Left ventricle myocardium inferior (tissue), 1 donor: ENCODE data around the gene LDLRAP1. TPM values are rescaled to one million over a fixed set of nuclear protein-coding genes. Genes with fewer than 3 reads are reported as not detected.

ENCODE experiments used
- DNase-seq: peaks from one replicate; pipeline ENCODE4 v3.0.0-alpha.2; 2020
- H3K27ac ChIP-seq: fragments of 200-600 bp; replicated peaks from 2 replicates; pipeline ENCODE4 v1.8.0; 2021
- H3K27me3 ChIP-seq: fragments of 200-600 bp; 2 replicates; pipeline ENCODE4 v1.8.0; 2021; ENCODE audit warnings: low read depth
- H3K36me3 ChIP-seq: fragments of 200-600 bp; 2 replicates; pipeline ENCODE4 v1.8.0; 2021
- H3K4me1 ChIP-seq: fragments of 200-600 bp; 2 replicates; pipeline ENCODE4 v1.8.0; 2021
- H3K4me3 ChIP-seq: fragments of 200-600 bp; 2 replicates; pipeline ENCODE4 v1.8.0; 2021; ENCODE audit warnings: mild to moderate bottlenecking, moderate library complexity
- H3K9me3 ChIP-seq: fragments of 200-600 bp; replicated peaks from 2 replicates; pipeline ENCODE4 v1.8.0; 2021
- CTCF ChIP-seq: fragments of 200-600 bp; IDR thresholded peaks from 2 replicates; pipeline ENCODE4 v1.8.0; 2021; ENCODE audit warnings: antibody characterized with exemption, mild to moderate bottlenecking, borderline replicate concordance
- intact Hi-C: fragments of 100-400 bp; cut with micrococcal nuclease; formaldehyde crosslinking; loops from one replicate; pipeline ENCODE4 v1.11.0; 2022
- total RNA-seq: library from RNA; stranded (reverse); fragmentation: NEBNext Ultra II Directional; extraction: Animal tissue kit (Norgen Biotek cat#: 25700); gene quantifications from one replicate; pipeline ENCODE4 v1.2.1, GENCODE V29; 2021
- donor health status: DM: no; HTN: yes; CAD: no; lungs with severe emphysema.

LDLRAP1 gene
- total RNA-seq, 1 donor from 2014 or later, result 14.4 TPM

DNA sequence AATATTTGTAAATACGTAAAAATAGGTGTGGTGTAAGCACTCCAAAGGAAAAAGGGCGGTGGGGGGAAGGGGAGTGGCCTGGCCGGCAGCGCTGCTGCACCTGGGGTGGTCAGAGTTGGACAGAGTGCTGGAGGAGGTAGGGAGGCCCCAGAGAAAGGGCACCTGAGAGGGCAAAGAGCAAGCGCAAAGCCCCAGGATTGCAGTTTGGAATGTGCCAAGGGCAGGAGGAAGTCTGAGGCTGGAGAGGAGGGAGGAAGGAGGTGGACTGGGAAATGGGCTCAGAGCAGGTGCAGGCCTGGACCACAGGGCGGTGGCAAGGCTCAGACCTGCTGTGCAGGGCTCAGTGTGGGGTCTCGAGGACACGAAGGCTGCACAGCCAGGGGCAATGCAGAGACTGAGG, 30.6 kb downstream of the LDLRAP1 start:
- intact Hi-C loops, result no loop called here
- no peak overlapping the region for H3K27ac ChIP-seq
- no peak for TF ChIP-seq CTCF
- peaks cover 5% of the 10 kb centered on the region for H3K27me3 ChIP-seq
- no peaks in the 10 kb centered on the region for H3K36me3 ChIP-seq
- no peaks in the 10 kb centered on the region for H3K9me3 ChIP-seq
- no peak for DNase-seq
- peaks cover 32% of the 10 kb centered on the region for H3K4me1 ChIP-seq
- H3K4me3 ChIP-seq, result no peak overlapping the region

- H3K36me3 ChIP-seq, result no peaks in the 10 kb centered on the region
- no peak overlapping the region for H3K27ac ChIP-seq
- H3K4me3 ChIP-seq, result no peak overlapping the region
- TF ChIP-seq CTCF, result no peak
- peaks cover 22% of the 10 kb centered on the region for H3K4me1 ChIP-seq
- no peak for DNase-seq
- peaks cover 5% of the 10 kb centered on the region for H3K27me3 ChIP-seq
- intact Hi-C loops, result no loop called here
- H3K9me3 ChIP-seq, result no peaks in the 10 kb centered on the region
These were observed 31.8 kb downstream of the LDLRAP1 start for GRCh38 chr1:25575191-25575590.

GRCh38 chr1:25576459-25577133, 33.2 kb downstream of the LDLRAP1 start:
- intact Hi-C loops, result no loop called here
- no peaks in the 10 kb centered on the region for H3K36me3 ChIP-seq
- no peak overlapping the region for H3K27ac ChIP-seq
- DNase-seq, result no peak
- no peak overlapping the region for H3K4me3 ChIP-seq
- no peak for TF ChIP-seq CTCF
- H3K4me1 ChIP-seq, result peaks cover 22% of the 10 kb centered on the region
- H3K27me3 ChIP-seq, result peaks cover 5% of the 10 kb centered on the region
- no peaks in the 10 kb centered on the region for H3K9me3 ChIP-seq

DNA sequence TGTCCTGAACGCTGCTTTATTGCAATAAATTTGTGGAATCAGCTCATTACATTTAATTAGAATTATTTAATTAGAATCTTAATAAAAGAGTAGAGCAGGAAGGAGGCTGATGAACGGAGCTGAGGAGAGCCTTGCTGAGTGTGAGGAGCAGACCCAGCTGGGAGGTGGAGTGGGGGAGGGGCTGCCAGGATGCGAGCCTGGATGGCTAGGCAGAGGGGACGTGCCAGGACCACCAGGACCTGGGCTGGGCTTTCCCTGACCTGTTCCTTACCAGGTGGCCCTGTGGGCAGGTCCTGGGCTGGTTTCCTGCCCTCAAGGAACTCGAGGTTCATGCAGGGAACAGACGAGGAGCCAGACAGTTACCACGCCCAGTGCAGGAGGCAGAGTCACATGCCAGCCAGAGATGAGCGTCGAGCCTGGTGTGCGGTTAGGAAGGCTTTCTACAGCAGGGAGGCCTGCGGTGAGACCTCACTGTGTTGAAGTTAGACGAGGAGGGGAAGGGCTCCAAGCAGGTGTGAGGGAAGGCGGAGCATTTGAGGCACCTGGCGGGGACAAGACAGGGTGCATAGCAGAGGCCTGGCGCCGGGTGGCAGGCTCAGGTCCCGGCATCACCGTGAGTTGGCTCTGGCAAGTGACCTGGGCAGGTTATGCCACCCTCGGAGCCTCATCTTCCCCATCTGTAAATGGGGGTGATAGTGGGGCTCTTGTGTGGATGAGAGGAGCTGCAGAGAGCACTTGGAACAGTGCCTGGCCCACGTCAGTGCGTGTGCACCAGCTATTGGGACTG, 33.9 kb downstream of the LDLRAP1 start:
- H3K4me1 ChIP-seq, result peaks cover 19% of the 10 kb centered on the region
- H3K4me3 ChIP-seq, result no peak overlapping the region
- H3K27me3 ChIP-seq, result peaks cover 5% of the 10 kb centered on the region
- no peaks in the 10 kb centered on the region for H3K36me3 ChIP-seq
- no peak overlapping the region for H3K27ac ChIP-seq
- DNase-seq, result no peak
- intact Hi-C loops, result no loop called here
- TF ChIP-seq CTCF, result no peak
- H3K9me3 ChIP-seq, result no peaks in the 10 kb centered on the region

DNA sequence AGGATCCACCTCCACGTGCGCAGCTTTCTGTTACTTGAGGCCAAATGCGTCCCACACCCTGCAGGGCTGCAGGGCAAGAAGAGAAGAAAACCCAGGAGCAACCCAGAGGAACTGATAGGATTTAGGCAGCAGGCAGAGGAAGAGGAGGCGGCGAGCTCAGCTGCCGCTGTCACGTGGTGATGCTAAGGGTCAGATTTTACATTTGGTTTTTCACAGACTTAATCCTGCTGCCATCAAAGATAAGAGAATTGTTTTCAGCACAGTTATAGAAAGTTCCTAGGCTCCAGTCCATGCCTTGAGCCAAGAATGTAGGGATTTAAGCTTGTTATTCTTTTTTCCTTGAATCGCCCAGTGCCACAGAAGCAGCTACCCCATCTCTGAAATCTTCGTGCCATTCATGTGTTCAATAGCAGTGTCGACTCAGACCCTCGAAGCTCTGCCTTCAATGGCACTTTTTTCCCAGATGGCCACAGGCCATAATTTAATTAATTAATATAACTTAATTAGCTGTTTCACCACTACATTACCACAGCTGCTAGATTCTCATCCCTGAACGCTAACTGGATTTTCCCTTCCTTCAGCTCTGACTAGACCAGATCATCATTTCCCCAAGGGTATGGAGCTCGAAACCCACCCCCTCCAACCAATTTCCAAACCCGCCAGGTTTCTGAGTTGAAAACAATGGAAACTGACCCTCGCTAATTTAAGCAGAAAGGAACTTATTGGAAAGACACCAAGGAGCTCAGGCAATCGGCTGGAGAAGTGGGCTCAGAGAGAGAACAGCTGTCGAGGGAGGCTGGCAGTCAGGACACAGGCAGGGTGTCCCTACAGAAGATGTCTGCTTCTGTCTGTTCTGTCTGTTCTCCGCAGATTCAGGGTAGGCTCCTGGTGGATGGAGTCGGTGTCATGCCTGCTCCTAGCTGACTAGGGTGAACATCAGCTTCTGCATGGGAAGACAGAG, 36.2 kb downstream of the LDLRAP1 start:
- TF ChIP-seq CTCF, result no peak
- H3K4me3 ChIP-seq, result no peak overlapping the region
- intact Hi-C loops, result no loop called here
- H3K36me3 ChIP-seq, result no peaks in the 10 kb centered on the region
- no peak overlapping the region for H3K27ac ChIP-seq
- peaks cover 5% of the 10 kb centered on the region for H3K4me1 ChIP-seq
- no peak for DNase-seq
- no peaks in the 10 kb centered on the region for H3K9me3 ChIP-seq
- H3K27me3 ChIP-seq, result no peaks in the 10 kb centered on the region
